Stimulated activated CD4-positive, alpha-beta T cell treated with anti-CD3 and anti-CD28 coated beads, TNF-alpha, amount 100 ng/mL, for 1 hour (primary cell): ENCODE measurements around the gene BANF2.
"Not testable (repeated sequence)": the region's sequence is repeated elsewhere in the genome, so short reads cannot be mapped to it uniquely, and the experiment has no call there.

Experiments
- DNase-seq, 3 donors: peaks; one replicate each; pipeline ENCODE4 v3.0.0-alpha.2; 2020; ENCODE audit warnings: low read depth in 3 of 3, low spot score in 1 of 3

BANF2 gene

DNA sequence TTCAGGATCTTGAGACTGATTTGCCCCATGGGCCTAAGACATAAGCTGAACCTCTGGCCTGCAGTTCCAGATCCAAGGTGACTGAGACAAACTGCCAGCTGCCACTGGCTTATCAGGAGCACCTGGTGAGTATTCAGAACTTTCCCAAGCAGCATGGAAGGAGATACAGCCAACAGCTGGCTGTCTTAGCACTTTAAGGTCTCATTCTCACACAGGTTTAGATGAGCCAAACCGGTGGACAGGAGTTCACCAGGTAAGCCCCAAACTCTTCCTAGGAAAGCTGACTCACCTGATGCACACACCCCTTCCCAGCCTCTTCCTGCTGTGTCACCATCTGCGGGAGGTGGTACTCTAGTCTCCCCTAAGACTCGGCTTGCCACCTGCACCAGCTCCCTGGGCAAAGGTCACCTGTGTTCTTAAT, at the start of gene BANF2:
Gene BANF2 (plus strand): TSS at position 36 of the 421 bp plus-strand sequence. CDS start 25,060 bp downstream, outside the sequence.
- no peak for DNase-seq

- DNase-seq: no peak
These were observed 49.3 kb upstream of the BANF2 start for GRCh38 chr20:17650301-17651128.

DNA sequence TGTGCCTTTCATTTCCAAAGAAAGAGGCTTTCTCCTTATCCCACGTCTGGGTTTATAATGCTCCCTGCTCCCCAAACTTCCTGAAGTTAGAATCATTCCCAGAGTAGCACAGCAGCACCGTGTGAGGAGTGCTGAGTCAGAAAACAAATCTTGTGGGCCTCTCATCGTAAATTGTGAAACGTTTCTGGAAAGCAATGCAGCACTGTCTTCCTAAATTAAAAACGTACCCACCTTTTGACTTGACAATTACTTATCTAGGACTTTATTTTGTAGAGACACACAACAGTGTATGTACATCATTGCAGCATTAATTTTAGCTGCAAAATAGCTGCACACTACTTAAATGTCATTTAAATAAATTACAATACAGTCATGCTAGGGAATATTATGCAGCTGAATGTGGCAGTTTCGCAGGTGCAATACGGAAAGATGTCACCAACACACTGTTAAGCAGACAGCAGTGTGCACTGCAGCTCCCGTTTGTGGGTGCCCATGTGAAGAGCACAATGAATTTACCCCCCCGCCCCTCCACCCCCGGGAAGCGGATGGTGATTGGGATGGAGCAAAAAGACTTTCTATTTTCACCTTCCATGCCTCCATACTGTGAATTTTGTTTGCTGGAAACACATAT, 48.5 kb upstream of the BANF2 start:
- DNase-seq: no peak

- no peak for DNase-seq
These were observed 47.9 kb upstream of the BANF2 start for GRCh38 chr20:17651760-17652388.

DNA sequence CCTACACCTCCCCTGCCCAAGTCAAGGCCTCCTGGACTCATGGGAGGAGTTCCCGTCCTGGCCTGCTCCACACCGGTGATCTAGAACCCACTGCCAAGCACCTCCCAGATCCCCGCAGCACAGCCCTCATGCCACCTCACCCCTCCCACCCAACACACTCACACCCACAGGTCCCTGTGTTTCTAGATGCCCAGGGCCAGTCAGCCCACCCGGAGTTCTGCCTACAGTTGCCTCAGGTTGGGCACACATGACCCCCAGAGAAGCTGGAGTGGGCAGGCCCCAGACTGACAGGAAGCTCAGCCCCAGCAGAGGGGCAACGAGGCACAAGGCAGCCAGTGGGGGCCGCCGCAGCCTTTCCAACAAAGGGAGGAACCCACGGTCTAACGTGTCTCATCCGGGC, 47.4 kb upstream of the BANF2 start:
- DNase-seq: no peak

DNA sequence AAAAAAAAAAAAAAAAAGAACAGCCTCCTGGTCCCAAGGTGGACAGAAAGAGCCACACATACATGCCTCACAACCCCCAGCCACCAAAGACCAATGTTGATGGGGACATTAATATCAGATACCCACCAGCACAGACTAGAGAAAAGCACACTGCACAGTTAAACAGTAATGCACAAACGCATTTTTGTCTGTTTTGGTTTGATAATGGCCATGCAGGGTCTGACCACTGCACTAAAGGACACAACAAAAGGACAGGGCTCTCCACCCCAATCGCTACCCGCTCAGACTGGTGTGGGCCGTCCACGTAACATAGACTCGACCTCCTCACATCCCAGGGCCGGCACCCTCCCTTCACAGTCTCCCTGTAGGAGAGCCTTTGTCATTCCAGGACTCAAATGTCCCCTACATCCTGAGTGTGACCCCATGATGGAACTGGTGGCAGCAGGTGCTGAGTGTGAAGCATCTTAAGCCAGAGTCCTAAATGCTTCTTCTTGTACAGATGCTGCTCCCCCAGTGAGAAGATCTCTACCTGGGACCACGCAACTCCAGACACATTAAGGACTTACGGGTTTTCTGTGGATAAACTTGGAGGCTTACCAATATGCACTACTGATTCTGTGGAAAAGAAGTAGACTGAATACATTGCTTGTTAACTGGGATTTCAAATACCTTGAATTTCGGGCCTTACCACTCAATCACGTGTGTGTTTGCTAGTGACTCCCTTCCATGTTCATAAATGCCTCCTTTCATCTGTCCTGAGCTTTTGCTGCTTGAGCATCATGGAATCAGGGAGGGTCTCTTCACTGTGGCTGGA, 45.7 kb upstream of the BANF2 start:
- DNase-seq: no peak

- DNase-seq: no peak
These were observed 45.0 kb upstream of the BANF2 start for GRCh38 chr20:17654649-17655285.

GRCh38 chr20:17655286-17655651, 44.5 kb upstream of the BANF2 start:
- DNase-seq: no peak

DNA sequence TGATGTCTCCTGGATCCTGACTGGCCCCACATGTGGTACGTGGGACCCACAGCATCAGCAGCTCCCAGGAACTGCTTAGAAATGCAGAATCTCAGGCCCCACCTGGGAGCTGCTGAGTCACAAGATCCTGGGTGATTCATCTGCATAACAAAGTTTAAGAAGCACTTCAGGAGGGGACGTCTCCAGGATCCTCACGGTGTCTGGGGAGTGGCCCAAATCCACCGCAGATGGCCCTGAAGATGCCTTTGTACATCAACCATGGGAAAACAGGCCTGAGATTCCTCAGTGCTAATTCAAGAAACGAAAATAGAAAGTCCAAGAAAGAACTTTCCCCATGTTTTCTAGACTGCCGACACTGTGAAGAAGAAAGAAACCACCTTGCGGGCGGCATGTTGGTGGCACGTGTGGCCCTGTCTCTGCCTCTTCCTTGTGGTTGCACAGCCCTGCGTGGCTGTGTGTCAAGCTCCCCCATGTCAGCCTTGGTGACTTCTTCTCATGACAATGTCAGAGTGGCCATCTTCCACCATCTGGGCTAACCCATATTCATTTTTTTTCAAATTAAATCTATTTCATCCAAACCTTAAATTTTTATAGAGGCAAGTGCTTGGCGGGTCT, 43.8 kb upstream of the BANF2 start:
- no peak for DNase-seq

DNA sequence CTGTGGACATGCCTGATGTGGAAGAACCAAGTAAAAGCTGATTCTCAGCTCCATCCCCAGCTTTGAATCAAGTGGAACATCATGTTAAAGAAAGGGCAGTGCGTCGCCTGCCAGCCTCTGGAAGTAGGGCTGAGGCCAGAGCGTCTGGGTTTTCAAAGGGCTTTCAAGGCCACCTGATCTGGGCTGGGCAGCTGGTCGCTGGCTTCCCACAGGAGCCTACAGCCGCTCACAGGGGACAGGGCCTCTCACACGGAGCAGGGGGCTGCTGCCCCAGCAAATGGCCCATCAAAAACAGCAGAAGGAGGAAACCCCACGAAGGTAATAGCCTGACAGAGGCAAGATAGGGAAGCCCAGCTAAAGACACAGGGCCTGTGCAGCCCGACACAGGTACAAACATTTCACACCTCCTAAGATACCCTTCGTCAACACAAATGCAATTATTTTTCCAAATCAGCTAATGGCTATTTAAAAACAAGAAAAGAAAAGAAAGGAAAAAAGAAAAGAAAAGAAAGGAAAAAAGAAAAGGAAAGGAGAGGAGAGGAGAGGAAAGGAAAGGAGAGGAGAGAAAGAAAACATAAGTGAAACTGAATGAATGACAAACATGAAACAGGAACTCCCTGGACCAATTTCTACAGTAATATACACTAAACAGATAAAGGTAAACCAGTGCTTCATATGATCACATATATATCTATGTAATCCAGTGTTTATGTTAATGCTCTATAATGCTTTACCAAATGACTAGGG, 42.5 kb upstream of the BANF2 start:
- DNase-seq: no peak

DNA sequence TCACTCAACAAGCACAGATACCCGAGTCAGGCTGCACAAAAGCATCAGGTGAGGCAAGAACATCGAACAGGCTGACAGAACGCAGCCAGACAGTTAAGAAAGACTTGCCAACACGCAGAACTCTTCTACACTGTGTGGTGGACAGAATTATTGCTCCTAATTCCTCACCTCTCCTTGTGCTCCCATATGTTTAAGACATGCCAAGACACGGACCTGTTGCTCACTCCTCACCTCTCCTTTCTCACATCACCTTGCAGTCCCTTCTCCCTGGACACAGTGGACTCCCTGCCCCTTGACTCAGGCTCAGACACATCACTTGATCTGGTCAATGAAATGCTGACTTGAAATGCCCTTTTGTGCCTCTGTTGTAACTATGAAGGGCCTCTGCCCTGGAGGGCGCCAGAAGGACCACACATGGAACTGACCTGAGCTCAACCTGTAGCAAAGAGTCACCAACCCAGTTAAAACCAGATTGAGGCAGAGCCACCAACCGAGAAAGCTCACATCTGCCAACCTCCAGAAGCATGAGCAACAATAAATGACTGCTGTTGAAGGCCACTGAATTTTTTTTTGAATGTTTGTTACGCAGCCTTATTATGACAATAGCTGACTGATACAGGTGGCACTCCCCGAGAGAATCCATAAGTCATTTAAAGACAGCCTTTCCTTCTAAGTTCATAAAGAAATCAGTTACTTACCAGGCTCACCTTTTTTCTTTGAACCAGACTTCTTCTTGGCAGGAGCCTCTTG, 41.7 kb upstream of the BANF2 start:
- no peak for DNase-seq

DNA sequence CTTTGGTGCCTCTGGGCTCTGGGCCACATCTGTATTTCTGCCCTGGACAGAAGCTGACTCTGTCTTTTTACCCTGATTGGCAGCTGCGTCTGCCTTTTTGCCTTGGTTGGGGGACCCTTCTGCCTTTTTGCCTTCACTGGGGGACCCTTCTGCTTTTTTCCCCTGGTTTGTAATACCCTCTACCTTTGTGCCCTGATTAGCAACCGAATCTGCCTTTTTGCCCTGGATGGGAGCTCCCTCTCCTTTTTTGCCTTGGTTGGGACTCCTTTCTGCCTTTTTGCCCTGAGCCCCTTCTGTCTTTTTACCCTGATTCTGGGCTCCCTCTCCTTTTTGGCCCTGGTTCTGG, 41.1 kb upstream of the BANF2 start:
- DNase-seq: no peak

DNA sequence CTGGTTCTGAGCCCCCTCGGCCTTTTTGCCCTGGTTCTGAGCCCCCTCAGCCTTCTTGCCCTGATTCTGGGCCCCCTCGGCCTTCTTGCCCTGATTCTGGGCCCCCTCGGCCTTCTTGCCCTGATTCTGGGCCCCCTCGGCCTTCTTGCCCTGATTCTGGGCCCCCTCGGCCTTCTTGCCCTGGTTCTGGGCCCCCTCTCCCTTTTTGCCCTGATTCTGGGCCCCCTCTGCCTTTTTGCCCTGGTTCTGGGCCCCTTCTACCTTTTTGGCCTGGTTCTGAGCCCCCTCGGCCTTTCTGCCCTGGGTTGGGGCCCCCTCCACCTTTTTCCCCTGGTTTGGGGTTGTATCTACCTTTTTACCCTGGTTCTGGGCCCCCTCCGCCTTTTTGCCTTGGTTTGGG, 40.4 kb upstream of the BANF2 start:
- DNase-seq: not testable (repeated sequence)

- no peak for DNase-seq
These were observed 40.0 kb upstream of the BANF2 start for GRCh38 chr20:17659801-17660200.

- DNase-seq: no peak
These were observed 39.1 kb upstream of the BANF2 start for GRCh38 chr20:17660667-17661066.

DNA sequence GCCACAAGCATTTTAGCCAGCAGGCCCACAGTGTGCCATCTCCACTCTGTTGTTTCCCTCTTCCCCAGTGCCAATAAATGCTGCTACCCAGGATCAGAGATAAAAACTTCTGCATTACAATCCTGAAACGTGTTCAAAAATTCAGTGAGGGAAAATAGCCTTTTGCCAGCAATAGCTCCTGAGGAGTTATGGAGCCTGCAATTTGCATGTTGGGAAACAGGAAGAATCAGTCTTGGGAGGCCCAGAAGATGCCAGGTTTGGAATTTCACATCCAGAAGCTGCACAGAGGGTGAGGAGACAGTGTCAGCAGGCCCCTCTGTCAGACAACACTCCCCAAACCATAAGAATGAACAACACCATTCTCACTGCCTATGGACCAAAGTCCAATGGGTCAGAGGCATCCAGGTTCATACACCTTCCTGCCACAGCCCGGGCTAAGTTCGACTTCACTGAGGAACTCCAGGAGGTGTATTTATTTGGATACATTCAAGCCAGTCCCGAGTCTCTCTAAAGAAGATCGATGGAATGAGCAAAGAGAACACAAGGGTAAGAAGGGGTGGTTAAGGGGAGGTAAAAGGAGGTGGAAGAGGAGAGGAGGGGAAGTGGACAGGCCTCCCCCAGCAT, 38.5 kb upstream of the BANF2 start:
- no peak for DNase-seq

DNA sequence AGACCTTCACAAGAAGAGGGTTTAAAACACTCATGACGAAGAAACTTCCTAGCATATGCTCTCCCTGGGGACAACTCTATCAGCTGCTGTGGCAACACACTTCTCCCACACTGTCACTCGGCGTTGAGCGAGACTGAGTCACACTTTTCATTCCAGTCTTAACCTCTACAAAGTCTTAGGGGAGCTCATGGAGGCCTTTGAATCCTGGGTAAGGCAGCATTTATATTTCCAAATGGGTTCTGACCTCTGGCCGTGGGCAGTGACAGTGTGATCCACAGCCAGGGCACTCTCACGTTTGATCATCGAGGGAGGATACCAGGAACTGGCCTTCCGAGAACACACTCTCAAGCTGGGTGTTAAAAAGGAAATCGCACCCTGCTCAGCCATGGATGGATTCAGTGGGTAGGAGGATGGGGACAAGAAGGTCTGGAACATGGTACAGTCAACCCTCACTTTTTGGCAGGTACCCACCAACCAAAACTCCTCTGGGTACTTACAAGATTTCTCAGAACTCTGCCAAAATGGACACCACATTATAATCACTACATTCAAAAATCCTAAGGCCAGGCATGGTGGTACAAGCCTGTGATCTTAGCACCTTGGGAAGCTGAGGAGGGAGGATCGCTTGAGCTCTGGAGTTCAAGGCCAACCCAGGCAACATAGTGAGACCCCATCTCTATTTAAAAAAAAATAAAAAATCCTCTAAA, 37.3 kb upstream of the BANF2 start:
- DNase-seq: no peak

DNA sequence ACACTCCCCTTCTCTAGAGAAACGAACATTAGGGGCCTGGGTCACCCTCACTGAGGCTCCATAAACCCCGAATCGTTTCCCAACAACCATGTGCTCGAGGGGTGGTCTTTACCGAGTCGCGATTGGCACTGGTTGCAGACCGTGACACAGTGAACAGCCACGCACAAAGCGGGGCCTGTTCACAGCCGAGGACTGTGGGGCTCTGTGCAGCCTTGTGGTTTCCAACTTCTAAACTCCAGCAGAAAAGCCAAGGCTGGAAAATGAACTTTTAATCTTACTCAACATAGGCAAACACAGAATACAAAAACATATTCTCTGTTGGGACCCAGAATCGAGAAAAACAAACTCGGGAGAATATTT, 36.7 kb upstream of the BANF2 start:
- DNase-seq: no peak
